Heart left ventricle (tissue), 13 donors: Measurements from ENCODE around the gene ZNF138.

ENCODE experiments used
- CTCF ChIP-seq, 12 donors: fragments of 200-600 bp; sonication (generic) in 4 of 12; IDR thresholded peaks; one replicate each; pipeline versions ENCODE4 v1.5.0 to v1.8.0; 2018 to 2022; ENCODE audit warnings: antibody characterized with exemption in 12 of 12, mild to moderate bottlenecking in 5 of 12
- POLR2A ChIP-seq, 2 donors: fragments of 450-650 bp; IDR thresholded peaks; one replicate each; pipeline ENCODE4 v1.6.1; 2017; ENCODE audit warnings: antibody characterized with exemption in 2 of 2, mild to moderate bottlenecking in 2 of 2, moderate library complexity in 2 of 2
- donor health status: ischemic (EF 13 %, LVEDD 7.1; RV severe dilation, severe dysfunction).
- donor health status: DM: no; HTN: yes; CAD: no.
- donor health status: DM: no; HTN: no; CAD: no.
- donor health status: ischemic (EF 25% LVEDD 6.9; RV normal size, moderate dysfunction).
- donor health status: ischemic (EF 25% LVEDD 5.7; RV mildly dilated, moderate dysfunction).
- donor health status: ischemic (EF 35%, LVEDD 5.7; RV mildly dilated, moderate dysfunction).
- donor health status: nonischemic (EF 11% LVEDD 7.7; RV severe dilation, severe dysfunction).
- donor health status: DM: yes; HTN: yes; CAD: no.
- donor health status: PGD.
- donor health status: ischemic (EF 29% LVEDD 5.4; RV normal size, mild dysfunction).
- donor health status: nonischemic (EF 23%, LVEDD 6.1; RV moderate dilation, normal function).

- no peak for TF ChIP-seq CTCF (IDR thresholded peaks at IDR 0.05)
- TF ChIP-seq POLR2A (IDR thresholded peaks at IDR 0.05): no peak
Observed at GRCh38 chr7:64879800-64880199, 85.6 kb downstream of the ZNF138 start.
